Liver (tissue), 9 donors: ENCODE data around the gene L3HYPDH. TPM values are rescaled to one million over a fixed set of nuclear protein-coding genes. Genes with fewer than 3 reads are reported as not detected.
A peak's percentile ranks its signal among the peaks of the same experiment; 100 is the strongest.

ENCODE experiments used
- DNase-seq: peaks from one replicate; pipeline ENCODE4 v3.0.0-alpha.2; 2017; ENCODE audit warnings: low spot score
- H3K27ac ChIP-seq, 2 donors: one replicate each; pipeline ENCODE4 v1.7.0; 2013; ENCODE audit warnings: inconsistent platforms in 2 of 2, low read length in 2 of 2, control low read depth in 1 of 2, low read depth in 1 of 2, mild to moderate bottlenecking in 1 of 2
- H3K27me3 ChIP-seq, 4 donors: one replicate each; pipeline versions ENCODE4 v1.6.1 to v1.7.0; 2013; ENCODE audit warnings: low read length in 3 of 4, inconsistent platforms in 1 of 4, mild to moderate bottlenecking in 1 of 4, moderate library complexity in 1 of 4; ENCODE audit not compliant: control insufficient read depth in 4 of 4, insufficient read depth in 4 of 4
- H3K36me3 ChIP-seq, 4 donors: one replicate each; pipeline versions ENCODE4 v1.6.1 to v1.7.0; 2013; ENCODE audit warnings: low read length in 3 of 4, mild to moderate bottlenecking in 3 of 4, low read depth in 1 of 4, moderate library complexity in 1 of 4; ENCODE audit not compliant: control insufficient read depth in 4 of 4, insufficient read depth in 3 of 4
- H3K4me1 ChIP-seq, 4 donors: one replicate each; pipeline versions ENCODE4 v1.6.1 to v1.7.0; 2013; ENCODE audit warnings: low read length in 3 of 4, mild to moderate bottlenecking in 3 of 4, moderate library complexity in 1 of 4; ENCODE audit not compliant: control insufficient read depth in 4 of 4, insufficient read depth in 4 of 4
- H3K4me3 ChIP-seq, 3 donors: one replicate each; pipeline versions ENCODE4 v1.6.1 to v1.7.0; 2013; ENCODE audit warnings: low read length in 3 of 3, control low read depth in 1 of 3, low read depth in 1 of 3, mild to moderate bottlenecking in 1 of 3
- H3K9ac ChIP-seq, 2 donors: one replicate each; pipeline ENCODE4 v1.7.0; 2013; ENCODE audit warnings: low read length in 2 of 2, mild to moderate bottlenecking in 2 of 2, moderate library complexity in 2 of 2, control low read depth in 1 of 2, low read depth in 1 of 2
- H3K9me3 ChIP-seq, 4 donors: one replicate each; pipeline versions ENCODE4 v1.6.1 to v1.7.0; 2013; ENCODE audit warnings: low read length in 3 of 4; ENCODE audit not compliant: control insufficient read depth in 4 of 4
- ATF3 ChIP-seq: IDR thresholded peaks from 2 replicates; pipeline ENCODE4 v1.6.1; 2016; ENCODE audit warnings: antibody characterized with exemption
- EGR1 ChIP-seq, 2 donors: IDR thresholded peaks; 2 replicates each; pipeline ENCODE4 v1.6.1; 2016 to 2018; ENCODE audit warnings: antibody characterized with exemption in 2 of 2, low read depth in 2 of 2
- FOXA1 ChIP-seq: IDR thresholded peaks from 2 replicates; pipeline ENCODE4 v1.6.1; 2016; ENCODE audit warnings: antibody characterized with exemption
- FOXA2 ChIP-seq: IDR thresholded peaks from 2 replicates; pipeline ENCODE4 v1.6.1; 2016; ENCODE audit warnings: antibody characterized with exemption
- HNF4G ChIP-seq: IDR thresholded peaks from 2 replicates; pipeline ENCODE4 v1.6.1; 2016; ENCODE audit warnings: antibody characterized with exemption
- MAX ChIP-seq: IDR thresholded peaks from 2 replicates; pipeline ENCODE4 v1.6.1; 2016; ENCODE audit warnings: antibody characterized with exemption
- RAD21 ChIP-seq, 2 donors: IDR thresholded peaks; 2 replicates each; pipeline ENCODE4 v1.6.1; 2016; ENCODE audit warnings: antibody characterized with exemption in 2 of 2, mild to moderate bottlenecking in 2 of 2
- REST ChIP-seq: IDR thresholded peaks from 2 replicates; pipeline ENCODE4 v1.6.1; 2016; ENCODE audit warnings: antibody characterized with exemption, mild to moderate bottlenecking
- SP1 ChIP-seq: IDR thresholded peaks from 2 replicates; pipeline ENCODE4 v1.6.1; 2018; ENCODE audit warnings: antibody characterized with exemption, mild to moderate bottlenecking
- YY1 ChIP-seq: IDR thresholded peaks from 2 replicates; pipeline ENCODE4 v1.6.1; 2016; ENCODE audit warnings: antibody characterized with exemption, mild to moderate bottlenecking
- ZBTB33 ChIP-seq: IDR thresholded peaks from 2 replicates; pipeline ENCODE4 v1.6.1; 2016; ENCODE audit warnings: antibody characterized with exemption
- WGBS: extraction: QIAGEN DNeasy Blood & Tissue Kit; methylation state at CpG from one replicate; pipeline ENCODE4 v1.1.7; 2013; 5-methylcytosine and 5-hydroxymethylcytosine counted together
- polyA plus RNA-seq, 2 donors: library from polyadenylated mRNA; stranded (reverse) in 1 of 2; unstranded in 1 of 2; fragments of 200-250 nt in 1 of 2; fragments of >200 nt in 1 of 2; fragmentation: Nextera tagmentation in 1 of 2; extraction: Ambion mirVana in 1 of 2; gene quantifications; one replicate each; pipeline versions ENCODE4 v1.2.1 to v1.2.3, GENCODE V29; 2013 to 2015
- total RNA-seq, 2 donors: library from RNA; depleted of rRNA; stranded (reverse); fragments of >200 nt; gene quantifications; one replicate each; pipeline ENCODE4 v1.2.3, GENCODE V29; 2014
- donor health status: healthy.
- donor health status: healthy.
- donor health status: healthy.
- donor health status: healthy.
- donor health status: healthy.

The L3HYPDH gene
- total and polyA plus RNA-seq, 4 donors, result 9.3 to 36.3 (median 28.2) TPM

GRCh38 chr14:59429790-59430189 is 54.4 kb downstream of the L3HYPDH start:
- no peaks in the 10 kb centered on the region for H3K27me3 ChIP-seq
- no peak for DNase-seq
- TF ChIP-seq EGR1 (IDR thresholded peaks at IDR 0.05; ENCODE audit: low read depth in 2 of 2) (no peak), YY1 (no peak), HNF4G (no peak), FOXA2 (no peak), RAD21 (IDR thresholded peaks at IDR 0.05) (no peak), ZBTB33 (no peak), REST (no peak), MAX (no peak), ATF3 (no peak), SP1 (no peak)
- WGBS, result 96% methylated on average over 4 of the region's 4 CpGs
- H3K9ac ChIP-seq, result no peak overlapping the region
- H3K36me3 ChIP-seq, result no peaks in the 10 kb centered on the region
- no peaks in the 10 kb centered on the region for H3K9me3 ChIP-seq
- H3K4me3 ChIP-seq, result no peak overlapping the region
- H3K4me1 ChIP-seq, result peaks cover 0 to 4% (median 0%) of the 10 kb centered on the region in 4 donors
- H3K27ac ChIP-seq, result no peak overlapping the region

- H3K36me3 ChIP-seq, result no peaks in the 10 kb centered on the region
- whole genome bisulfite sequencing, result 84% methylated on average over 1 of the region's 1 CpG
- H3K27ac ChIP-seq, result no peak overlapping the region
- H3K9ac ChIP-seq, result no peak overlapping the region
- H3K27me3 ChIP-seq, result no peaks in the 10 kb centered on the region
- peaks cover 0 to 4% (median 0%) of the 10 kb centered on the region in 4 donors for H3K4me1 ChIP-seq
- DNase-seq, result no peak
- no peaks in the 10 kb centered on the region for H3K9me3 ChIP-seq
- no peak overlapping the region for H3K4me3 ChIP-seq
- TF ChIP-seq RAD21 (IDR thresholded peaks at IDR 0.05) (peak; percentile 40 to 48), SP1 (no peak), HNF4G (no peak), MAX (no peak), FOXA1 (no peak)
These were observed 55.6 kb downstream of the L3HYPDH start for GRCh38 chr14:59428581-59429012.
